Lung (tissue), 12 donors: ENCODE measurements around the gene CARD9. TPM values are rescaled to one million over a fixed set of nuclear protein-coding genes. Genes with fewer than 3 reads are reported as not detected.

ENCODE experiments used
- ATAC-seq: fragments of 200-7000 bp; cut with Tn5 transposase; one replicate; pipeline ENCODE4 v1.9.1; 2020; ENCODE audit warnings: moderate number of reproducible peaks; ENCODE audit not compliant: insufficient read depth, low FRiP score
- DNase-seq, 3 donors: peaks; one replicate each; pipeline ENCODE4 v3.0.0-alpha.2; 2013 to 2017
- H3K27ac ChIP-seq, 2 donors: one replicate each; pipeline ENCODE4 v1.5.1; 2013; ENCODE audit warnings: mild to moderate bottlenecking in 2 of 2, moderate library complexity in 2 of 2, control low read depth in 1 of 2, inconsistent platforms in 1 of 2, low read depth in 1 of 2, low read length in 1 of 2
- H3K27me3 ChIP-seq, 3 donors: one replicate each; pipeline ENCODE4 v1.5.1; 2013; ENCODE audit warnings: low read length in 2 of 3; ENCODE audit not compliant: control insufficient read depth in 3 of 3, insufficient read depth in 3 of 3
- H3K36me3 ChIP-seq, 4 donors: one replicate each; pipeline ENCODE4 v1.5.1; 2013; ENCODE audit warnings: low read length in 4 of 4, mild to moderate bottlenecking in 1 of 4, moderate library complexity in 1 of 4; ENCODE audit not compliant: control insufficient read depth in 4 of 4, insufficient read depth in 4 of 4
- H3K4me1 ChIP-seq, 5 donors: one replicate each; pipeline ENCODE4 v1.5.1; 2013; ENCODE audit warnings: low read length in 5 of 5, mild to moderate bottlenecking in 2 of 5, moderate library complexity in 1 of 5; ENCODE audit not compliant: control insufficient read depth in 5 of 5, insufficient read depth in 5 of 5
- H3K4me3 ChIP-seq: one replicate; pipeline ENCODE4 v1.5.1; 2013; ENCODE audit warnings: mild to moderate bottlenecking, control low read depth, moderate library complexity
- H3K9ac ChIP-seq, 2 donors: one replicate each; pipeline ENCODE4 v1.5.1; 2013; ENCODE audit warnings: low read length in 2 of 2, control low read depth in 1 of 2; ENCODE audit not compliant: insufficient read depth in 1 of 2
- H3K9me3 ChIP-seq, 4 donors: one replicate each; pipeline ENCODE4 v1.5.1; 2013; ENCODE audit warnings: low read length in 3 of 4, mild to moderate bottlenecking in 1 of 4, moderate library complexity in 1 of 4; ENCODE audit not compliant: control insufficient read depth in 4 of 4, insufficient read depth in 3 of 4
- WGBS, 2 donors: extraction: QIAGEN DNeasy Blood & Tissue Kit; methylation state at CpG; one replicate each; pipeline ENCODE4 v1.1.7; 2013; 5-methylcytosine and 5-hydroxymethylcytosine counted together
- polyA plus RNA-seq, 2 donors: library from polyadenylated mRNA; stranded (reverse); fragments of 200-250 nt; gene quantifications; one replicate each; pipeline ENCODE4 v1.2.1, GENCODE V29; 2013
- total RNA-seq, 2 donors: library from RNA; depleted of rRNA in 1 of 2; stranded (reverse); fragments of >200 nt in 1 of 2; gene quantifications; one replicate each; pipeline ENCODE4 v1.2.1, GENCODE V29; 2014 to 2021
- TF ChIP-seq, protein P1 (sequence below): IDR thresholded peaks from 2 replicates; pipeline ENCODE4 v1.5.1; 2012; ENCODE audit warnings: mild to moderate bottlenecking; ENCODE audit errors: control extremely low read depth, extremely low read depth
- donor health status: control.
- donor health status: control.
- donor health status: Bipolar disorder and iron deficiency.
- donor health status: healthy.
- donor health status: DM: yes; HTN: yes; CAD: no.

CARD9 gene
- total and polyA plus RNA-seq, 4 donors, result 3.8 to 16.0 (median 11.5) TPM

DNA sequence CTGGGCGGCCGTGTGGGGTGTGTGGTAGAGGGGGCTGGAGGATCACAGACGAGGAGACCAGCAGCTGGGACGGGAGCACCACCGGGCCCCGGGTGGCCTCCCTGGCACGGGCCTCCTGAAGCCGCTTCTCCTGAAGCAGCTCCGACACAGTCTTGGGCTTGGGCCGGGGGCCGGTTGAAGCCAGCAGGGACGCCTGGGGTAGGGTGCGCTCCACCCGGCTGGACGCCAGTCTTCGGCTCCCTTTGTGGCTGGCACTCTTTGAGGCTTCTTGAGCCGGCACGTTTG, 5.5 kb upstream of the CARD9 start:
- Histone ChIP-seq H3K27me3 (no peaks in the 10 kb centered on the region), H3K36me3 (peaks cover 0 to 58% (median 7%) of the 10 kb centered on the region in 4 donors)

DNA sequence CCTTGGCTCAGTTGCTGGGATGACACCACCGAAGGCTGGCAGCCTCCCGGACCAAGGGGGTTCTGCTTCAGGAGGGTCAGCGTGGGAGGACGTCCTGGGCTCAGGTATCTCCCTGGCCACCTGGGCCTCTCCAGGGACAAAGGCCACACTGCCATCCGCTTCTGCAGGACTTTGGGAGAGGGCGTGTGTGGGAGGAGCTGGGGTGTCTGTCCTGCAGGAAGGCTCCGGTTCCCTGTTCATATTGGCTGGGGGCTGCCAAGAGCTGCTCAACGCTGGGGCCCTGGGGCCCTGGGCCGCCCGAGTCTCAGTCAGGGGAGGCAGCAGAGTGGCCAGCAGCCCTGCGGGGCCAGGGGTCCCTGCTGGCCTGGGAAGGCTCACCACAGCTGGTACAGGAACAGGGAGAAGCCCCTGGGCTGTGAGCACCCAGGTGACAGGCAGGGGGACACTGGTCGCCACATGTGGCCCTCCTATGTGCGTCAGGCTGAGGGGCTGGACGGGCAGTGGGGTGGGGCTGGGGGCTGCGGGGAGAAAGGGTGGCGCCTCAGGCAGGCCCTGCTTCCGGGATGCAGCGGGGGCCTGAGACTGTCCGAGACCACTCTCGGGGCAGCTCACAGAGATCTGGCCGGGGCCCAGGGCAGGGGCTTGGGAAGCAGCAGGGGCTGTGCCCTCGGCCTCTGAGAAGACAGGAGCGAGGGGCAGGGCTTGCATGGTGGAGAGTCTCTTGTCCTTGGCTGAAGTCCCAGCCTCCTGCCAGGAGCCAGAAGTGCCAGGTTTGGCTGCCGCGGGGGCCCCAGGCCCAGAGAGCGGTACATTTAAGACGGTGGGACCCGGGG, 4.9 kb upstream of the CARD9 start:
- peaks cover 0 to 52% (median 7%) of the 10 kb centered on the region in 4 donors for H3K36me3 ChIP-seq
- H3K4me1 ChIP-seq, result peaks cover 0 to 5% (median 0%) of the 10 kb centered on the region in 5 donors
- no peaks in the 10 kb centered on the region for H3K9me3 ChIP-seq
- 81 to 85% methylated on average over 28 of the region's 28 CpGs for WGBS, 2 donors
- no peak overlapping the region for H3K9ac ChIP-seq
- H3K27me3 ChIP-seq, result no peaks in the 10 kb centered on the region
- ATAC-seq, result no peak
- H3K27ac ChIP-seq, result no peak overlapping the region
- no peak overlapping the region for H3K4me3 ChIP-seq
- no peak for DNase-seq
- TF ChIP-seq, protein P1, sequence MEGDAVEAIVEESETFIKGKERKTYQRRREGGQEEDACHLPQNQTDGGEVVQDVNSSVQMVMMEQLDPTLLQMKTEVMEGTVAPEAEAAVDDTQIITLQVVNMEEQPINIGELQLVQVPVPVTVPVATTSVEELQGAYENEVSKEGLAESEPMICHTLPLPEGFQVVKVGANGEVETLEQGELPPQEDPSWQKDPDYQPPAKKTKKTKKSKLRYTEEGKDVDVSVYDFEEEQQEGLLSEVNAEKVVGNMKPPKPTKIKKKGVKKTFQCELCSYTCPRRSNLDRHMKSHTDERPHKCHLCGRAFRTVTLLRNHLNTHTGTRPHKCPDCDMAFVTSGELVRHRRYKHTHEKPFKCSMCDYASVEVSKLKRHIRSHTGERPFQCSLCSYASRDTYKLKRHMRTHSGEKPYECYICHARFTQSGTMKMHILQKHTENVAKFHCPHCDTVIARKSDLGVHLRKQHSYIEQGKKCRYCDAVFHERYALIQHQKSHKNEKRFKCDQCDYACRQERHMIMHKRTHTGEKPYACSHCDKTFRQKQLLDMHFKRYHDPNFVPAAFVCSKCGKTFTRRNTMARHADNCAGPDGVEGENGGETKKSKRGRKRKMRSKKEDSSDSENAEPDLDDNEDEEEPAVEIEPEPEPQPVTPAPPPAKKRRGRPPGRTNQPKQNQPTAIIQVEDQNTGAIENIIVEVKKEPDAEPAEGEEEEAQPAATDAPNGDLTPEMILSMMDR, result no peak

More for the DNA sequence above, 5.5 kb upstream of the CARD9 start:
- WGBS, 2 donors, result 91 to 94% methylated on average over 12 to 18 of the region's 18 CpGs
- Histone ChIP-seq H3K4me3 (no peak overlapping the region), H3K9ac (no peak overlapping the region), H3K27ac (no peak overlapping the region), H3K9me3 (no peaks in the 10 kb centered on the region), H3K4me1 (peaks cover 0 to 3% (median 0%) of the 10 kb centered on the region in 5 donors)
- TF ChIP-seq, protein P1, result no peak
- DNase-seq, result no peak
- no peak for ATAC-seq

DNA sequence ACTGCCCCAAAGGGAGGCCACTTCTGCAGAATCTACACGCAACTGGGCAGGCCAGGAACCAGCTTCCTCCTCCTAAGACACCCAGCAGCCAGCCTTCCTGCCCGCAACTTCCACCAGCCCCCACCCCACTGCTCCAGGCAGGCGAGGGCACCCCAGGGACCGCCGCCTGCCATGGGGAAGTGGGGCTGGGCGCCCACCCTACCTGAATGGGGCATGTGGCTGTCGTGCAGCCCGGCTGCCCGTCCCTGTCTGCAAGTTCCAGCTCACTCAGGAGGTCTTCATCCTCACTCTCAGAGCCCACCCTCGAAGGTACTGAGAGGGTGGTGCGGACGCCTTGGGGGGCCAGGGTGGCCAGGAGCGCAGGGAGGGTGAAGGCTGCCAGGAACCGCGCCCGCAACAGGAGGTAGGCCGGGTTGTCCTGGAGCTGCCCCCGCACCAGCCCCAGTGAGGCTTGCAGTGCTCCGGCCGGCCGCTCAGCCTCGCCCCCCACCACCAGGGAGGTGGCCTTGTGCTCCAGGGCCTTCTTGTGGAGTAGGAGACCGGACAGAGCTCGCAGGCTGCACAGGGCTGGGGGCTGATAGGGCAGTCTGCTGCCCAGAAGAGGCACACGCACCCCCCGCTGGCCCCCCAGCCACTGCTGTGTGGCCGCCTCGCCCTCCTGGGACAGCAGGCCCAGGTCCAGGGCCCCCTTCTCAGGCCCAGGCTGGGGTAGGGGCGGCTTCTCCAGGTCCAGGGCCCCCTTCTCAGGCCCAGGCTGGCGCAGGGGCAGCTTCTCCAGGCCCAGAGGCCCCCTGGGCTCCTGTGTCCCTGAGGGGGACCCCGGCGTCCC, 4.1 kb upstream of the CARD9 start:
- H3K36me3 ChIP-seq, result peaks cover 0 to 44% (median 4%) of the 10 kb centered on the region in 4 donors
- no peak overlapping the region for H3K9ac ChIP-seq
- TF ChIP-seq, protein P1, result no peak
- 74 to 82% methylated on average over 31 to 32 of the region's 32 CpGs for WGBS, 2 donors
- no peak for DNase-seq
- H3K27me3 ChIP-seq, result no peaks in the 10 kb centered on the region
- ATAC-seq, result no peak
- peaks cover 0 to 13% (median 3%) of the 10 kb centered on the region in 5 donors for H3K4me1 ChIP-seq
- H3K27ac ChIP-seq, result no peak overlapping the region
- no peaks in the 10 kb centered on the region for H3K9me3 ChIP-seq
- H3K4me3 ChIP-seq, result no peak overlapping the region
